H9 (cell line): Measurements from ENCODE around the gene PKIB. TPM values are rescaled to one million over a fixed set of nuclear protein-coding genes. Genes with fewer than 3 reads are reported as not detected.

Source experiments
- DNase-seq: peaks from one replicate; pipeline ENCODE4 v3.0.0-alpha.2; 2017
- H2AFZ ChIP-seq: one replicate; pipeline ENCODE4 v1.6.1; 2013; ENCODE audit warnings: mild to moderate bottlenecking, low read length, control low read depth, moderate library complexity
- H2AK5ac ChIP-seq: 2 replicates; pipeline ENCODE4 v1.6.1; 2013; ENCODE audit warnings: low read length, control low read depth, mixed read lengths; ENCODE audit not compliant: insufficient read length
- H2BK120ac ChIP-seq: one replicate; pipeline ENCODE4 v1.6.1; 2013; ENCODE audit warnings: low read depth, mild to moderate bottlenecking, low read length, control low read depth, inconsistent platforms; ENCODE audit not compliant: poor library complexity, severe bottlenecking
- H2BK12ac ChIP-seq: 2 replicates; pipeline ENCODE4 v1.6.1; 2013; ENCODE audit warnings: low read length, control low read depth, mixed read lengths, low read depth; ENCODE audit not compliant: insufficient read length
- H2BK15ac ChIP-seq: 2 replicates; pipeline ENCODE4 v1.6.1; 2013; ENCODE audit warnings: low read depth, low read length, control low read depth
- H2BK20ac ChIP-seq: one replicate; pipeline ENCODE4 v1.6.1; 2013; ENCODE audit warnings: low read depth, mild to moderate bottlenecking, low read length, control low read depth, inconsistent platforms; ENCODE audit not compliant: poor library complexity, severe bottlenecking
- H2BK5ac ChIP-seq: 2 replicates; pipeline ENCODE4 v1.6.1; 2013; ENCODE audit warnings: low read length, control low read depth, mixed read lengths; ENCODE audit not compliant: insufficient read length
- H3K14ac ChIP-seq: 2 replicates; pipeline ENCODE4 v1.6.1; 2013; ENCODE audit warnings: low read length, control low read depth; ENCODE audit not compliant: insufficient read depth
- H3K18ac ChIP-seq: 2 replicates; pipeline ENCODE4 v1.6.1; 2013; ENCODE audit warnings: low read depth, mild to moderate bottlenecking, mixed read lengths, low read length, control low read depth; ENCODE audit not compliant: insufficient read length
- H3K23ac ChIP-seq: 2 replicates; pipeline ENCODE4 v1.6.1; 2013; ENCODE audit warnings: low read length, control low read depth, mixed read lengths, low read depth; ENCODE audit not compliant: insufficient read length
- H3K23me2 ChIP-seq: 2 replicates; pipeline ENCODE4 v1.6.1; 2013; ENCODE audit warnings: low read depth, mild to moderate bottlenecking, mixed read lengths, low read length, control low read depth; ENCODE audit not compliant: insufficient read length, poor library complexity, severe bottlenecking
- H3K27ac ChIP-seq: 2 replicates; pipeline ENCODE4 v1.5.1; 2013; ENCODE audit warnings: low read length, control low read depth, mixed read lengths, low read depth; ENCODE audit not compliant: insufficient read length
- H3K27me3 ChIP-seq: 2 replicates; pipeline ENCODE4 v1.6.1; 2013; ENCODE audit warnings: low read length, control low read depth, inconsistent platforms; ENCODE audit not compliant: insufficient read depth
- H3K4ac ChIP-seq: 2 replicates; pipeline ENCODE4 v1.6.1; 2013; ENCODE audit warnings: low read depth, mild to moderate bottlenecking, control low read depth, inconsistent platforms, low read length, moderate library complexity
- H3K4me1 ChIP-seq: 2 replicates; pipeline ENCODE4 v1.6.1; 2013; ENCODE audit warnings: low read length, control low read depth, inconsistent platforms; ENCODE audit not compliant: insufficient read depth
- H3K4me2 ChIP-seq: 2 replicates; pipeline ENCODE4 v1.6.1; 2013; ENCODE audit warnings: low read length, control low read depth, mixed read lengths; ENCODE audit not compliant: insufficient read length, insufficient read depth
- H3K56ac ChIP-seq: 2 replicates; pipeline ENCODE4 v1.6.1; 2013; ENCODE audit warnings: low read depth, mild to moderate bottlenecking, mixed read lengths, low read length, control low read depth; ENCODE audit not compliant: insufficient read length
- H3K79me1 ChIP-seq: 2 replicates; pipeline ENCODE4 v1.6.1; 2013; ENCODE audit warnings: low read depth, mild to moderate bottlenecking, moderate library complexity, low read length, control low read depth, inconsistent platforms; ENCODE audit not compliant: insufficient read depth, poor library complexity, severe bottlenecking
- H3K79me2 ChIP-seq: 2 replicates; pipeline ENCODE4 v1.6.1; 2013; ENCODE audit warnings: low read length, control low read depth, inconsistent platforms; ENCODE audit not compliant: insufficient read depth
- H3K9ac ChIP-seq: 2 replicates; pipeline ENCODE4 v1.6.1; 2013; ENCODE audit warnings: low read length, control low read depth, mixed read lengths; ENCODE audit not compliant: insufficient read length; ENCODE audit errors: extremely low read depth
- H3K9me3 ChIP-seq: one replicate; pipeline ENCODE4 v1.6.1; 2013; ENCODE audit warnings: low read depth, low read length, inconsistent platforms; ENCODE audit not compliant: control insufficient read depth
- H3T11ph ChIP-seq: one replicate; pipeline ENCODE4 v1.6.1; 2013; ENCODE audit warnings: mild to moderate bottlenecking, low read length, control low read depth, inconsistent platforms
- H4K20me1 ChIP-seq: one replicate; pipeline ENCODE4 v1.6.1; 2013; ENCODE audit not compliant: control insufficient read depth, insufficient read length, insufficient read depth
- H4K5ac ChIP-seq: 2 replicates; pipeline ENCODE4 v1.6.1; 2013; ENCODE audit warnings: low read depth, mild to moderate bottlenecking, mixed read lengths, low read length, control low read depth; ENCODE audit not compliant: insufficient read length
- H4K8ac ChIP-seq: replicated peaks from 2 replicates; pipeline ENCODE4 v1.6.1; 2013; ENCODE audit warnings: low read length, control low read depth, mixed read lengths, low read depth; ENCODE audit not compliant: insufficient read length
- H4K91ac ChIP-seq: 2 replicates; pipeline ENCODE4 v1.6.1; 2013; ENCODE audit warnings: low read depth, mild to moderate bottlenecking, moderate library complexity, mixed read lengths, low read length, control low read depth; ENCODE audit not compliant: insufficient read length
- H3K27ac Mint-ChIP-seq, 3 experiments: 2 replicates in 2 of 3; 3 replicates in 1 of 3; pipeline ENCODE4 v1.8.0; 2020 to 2021; ENCODE audit warnings: mixed read lengths in 3 of 3, mild to moderate bottlenecking in 1 of 3, moderate library complexity in 1 of 3
- H3K27me3 Mint-ChIP-seq: 2 replicates; pipeline ENCODE4 v1.8.0; 2021; ENCODE audit warnings: low read depth, mild to moderate bottlenecking, moderate library complexity, mixed read lengths
- H3K36me3 Mint-ChIP-seq, 3 experiments: 2 replicates in 2 of 3; 3 replicates in 1 of 3; pipeline ENCODE4 v1.8.0; 2020 to 2021; ENCODE audit warnings: low read depth in 3 of 3, mixed read lengths in 3 of 3; ENCODE audit not compliant: insufficient read depth in 1 of 3
- H3K4me1 Mint-ChIP-seq, 2 experiments: 2 replicates each; pipeline ENCODE4 v1.8.0; 2020; ENCODE audit warnings: mixed read lengths in 2 of 2
- H3K4me3 Mint-ChIP-seq, 2 experiments: 2 replicates in 1 of 2; 3 replicates in 1 of 2; pipeline ENCODE4 v1.8.0; 2020 to 2021; ENCODE audit warnings: mild to moderate bottlenecking in 2 of 2, mixed read lengths in 2 of 2, moderate library complexity in 1 of 2
- H3K9me3 Mint-ChIP-seq, 2 experiments: 2 replicates in 1 of 2; 3 replicates in 1 of 2; pipeline ENCODE4 v1.8.0; 2020; ENCODE audit warnings: mild to moderate bottlenecking in 2 of 2, mixed read lengths in 2 of 2, moderate library complexity in 1 of 2
- CTCF ChIP-seq: fragments of 200-600 bp; sonication (generic); conservative IDR thresholded peaks from 3 replicates; pipeline ENCODE4 v1.8.0; 2021; ENCODE audit warnings: antibody characterized with exemption, mild to moderate bottlenecking
- WGBS: extraction: QIAGEN DNeasy Blood & Tissue Kit; methylation state at CpG from one replicate; pipeline ENCODE4 v1.1.7; 2013; ENCODE audit warnings: missing lambda C conversion rate, low lambda C conversion rate, mixed read lengths; ENCODE audit not compliant: insufficient read length; ENCODE audit errors: extremely low coverage; 5-methylcytosine and 5-hydroxymethylcytosine counted together
- total RNA-seq: library from RNA; stranded (reverse); gene quantifications from 2 replicates; pipeline ENCODE4 v1.2.1, GENCODE V29; 2021

Gene PKIB
- total RNA-seq, 1 experiment from 2014 or later: 46.5 TPM

- Histone ChIP-seq H3K79me2 (no peaks in the 10 kb centered on the region), H4K91ac (no peak overlapping the region), H4K20me1 (no peaks in the 10 kb centered on the region), H3K4me1 (no peaks in the 10 kb centered on the region), H3K14ac (no peak overlapping the region), H2AK5ac (no peak overlapping the region), H3K27me3 (no peaks in the 10 kb centered on the region), H3K56ac (no peak overlapping the region), H3K4me2 (no peak overlapping the region), H3K4ac (no peak overlapping the region), H3K79me1 (no peaks in the 10 kb centered on the region), H4K5ac (no peak overlapping the region), H2BK15ac (no peak overlapping the region), H4K8ac (no peak overlapping the region), H3K27ac (no peak overlapping the region), H2BK120ac (no peak overlapping the region), H3K23me2 (no peaks in the 10 kb centered on the region), H2BK5ac (no peak overlapping the region), H2BK20ac (no peak overlapping the region), H2AFZ (no peak overlapping the region), H3T11ph (no peak overlapping the region), H3K9ac (no peak overlapping the region), H3K18ac (no peak overlapping the region), H3K23ac (no peak overlapping the region), H2BK12ac (no peak overlapping the region), H3K9me3 (no peaks in the 10 kb centered on the region)
- Mint-ChIP-seq H3K27ac (no peak overlapping the region), H3K9me3 (no peaks in the 10 kb centered on the region), H3K4me3 (no peak overlapping the region), H3K36me3 (no peaks in the 10 kb centered on the region), H3K4me1 (peaks cover 3 to 4% of the 10 kb centered on the region in 2 experiments; a peak in 3 of 4 replicates), H3K27me3 (no peaks in the 10 kb centered on the region)
- WGBS: no CpG with 5 or more reads among the region's 3 CpGs
- no peak for DNase-seq
- no peak for TF ChIP-seq CTCF
These were observed 100.9 kb downstream of the PKIB start for GRCh38 chr6:122710908-122711635.
